H9 (cell line): Measurements from ENCODE around the gene LLGL2. TPM values are rescaled to one million over a fixed set of nuclear protein-coding genes. Genes with fewer than 3 reads are reported as not detected.

Experiments
- DNase-seq: peaks from one replicate; pipeline ENCODE4 v3.0.0-alpha.2; 2017
- H2AFZ ChIP-seq: one replicate; pipeline ENCODE4 v1.6.1; 2013; ENCODE audit warnings: mild to moderate bottlenecking, low read length, control low read depth, moderate library complexity
- H2AK5ac ChIP-seq: 2 replicates; pipeline ENCODE4 v1.6.1; 2013; ENCODE audit warnings: low read length, control low read depth, mixed read lengths; ENCODE audit not compliant: insufficient read length
- H2BK120ac ChIP-seq: one replicate; pipeline ENCODE4 v1.6.1; 2013; ENCODE audit warnings: low read depth, mild to moderate bottlenecking, low read length, control low read depth, inconsistent platforms; ENCODE audit not compliant: poor library complexity, severe bottlenecking
- H2BK12ac ChIP-seq: 2 replicates; pipeline ENCODE4 v1.6.1; 2013; ENCODE audit warnings: low read length, control low read depth, mixed read lengths, low read depth; ENCODE audit not compliant: insufficient read length
- H2BK15ac ChIP-seq: 2 replicates; pipeline ENCODE4 v1.6.1; 2013; ENCODE audit warnings: low read depth, low read length, control low read depth
- H2BK20ac ChIP-seq: one replicate; pipeline ENCODE4 v1.6.1; 2013; ENCODE audit warnings: low read depth, mild to moderate bottlenecking, low read length, control low read depth, inconsistent platforms; ENCODE audit not compliant: poor library complexity, severe bottlenecking
- H2BK5ac ChIP-seq: 2 replicates; pipeline ENCODE4 v1.6.1; 2013; ENCODE audit warnings: low read length, control low read depth, mixed read lengths; ENCODE audit not compliant: insufficient read length
- H3K14ac ChIP-seq: 2 replicates; pipeline ENCODE4 v1.6.1; 2013; ENCODE audit warnings: low read length, control low read depth; ENCODE audit not compliant: insufficient read depth
- H3K18ac ChIP-seq: 2 replicates; pipeline ENCODE4 v1.6.1; 2013; ENCODE audit warnings: low read depth, mild to moderate bottlenecking, mixed read lengths, low read length, control low read depth; ENCODE audit not compliant: insufficient read length
- H3K23ac ChIP-seq: 2 replicates; pipeline ENCODE4 v1.6.1; 2013; ENCODE audit warnings: low read length, control low read depth, mixed read lengths, low read depth; ENCODE audit not compliant: insufficient read length
- H3K23me2 ChIP-seq: 2 replicates; pipeline ENCODE4 v1.6.1; 2013; ENCODE audit warnings: low read depth, mild to moderate bottlenecking, mixed read lengths, low read length, control low read depth; ENCODE audit not compliant: insufficient read length, poor library complexity, severe bottlenecking
- H3K27ac ChIP-seq: 2 replicates; pipeline ENCODE4 v1.5.1; 2013; ENCODE audit warnings: low read length, control low read depth, mixed read lengths, low read depth; ENCODE audit not compliant: insufficient read length
- H3K27me3 ChIP-seq: 2 replicates; pipeline ENCODE4 v1.6.1; 2013; ENCODE audit warnings: low read length, control low read depth, inconsistent platforms; ENCODE audit not compliant: insufficient read depth
- H3K4ac ChIP-seq: 2 replicates; pipeline ENCODE4 v1.6.1; 2013; ENCODE audit warnings: low read depth, mild to moderate bottlenecking, control low read depth, inconsistent platforms, low read length, moderate library complexity
- H3K4me1 ChIP-seq: 2 replicates; pipeline ENCODE4 v1.6.1; 2013; ENCODE audit warnings: low read length, control low read depth, inconsistent platforms; ENCODE audit not compliant: insufficient read depth
- H3K4me2 ChIP-seq: 2 replicates; pipeline ENCODE4 v1.6.1; 2013; ENCODE audit warnings: low read length, control low read depth, mixed read lengths; ENCODE audit not compliant: insufficient read length, insufficient read depth
- H3K56ac ChIP-seq: 2 replicates; pipeline ENCODE4 v1.6.1; 2013; ENCODE audit warnings: low read depth, mild to moderate bottlenecking, mixed read lengths, low read length, control low read depth; ENCODE audit not compliant: insufficient read length
- H3K79me1 ChIP-seq: 2 replicates; pipeline ENCODE4 v1.6.1; 2013; ENCODE audit warnings: low read depth, mild to moderate bottlenecking, moderate library complexity, low read length, control low read depth, inconsistent platforms; ENCODE audit not compliant: insufficient read depth, poor library complexity, severe bottlenecking
- H3K79me2 ChIP-seq: 2 replicates; pipeline ENCODE4 v1.6.1; 2013; ENCODE audit warnings: low read length, control low read depth, inconsistent platforms; ENCODE audit not compliant: insufficient read depth
- H3K9ac ChIP-seq: 2 replicates; pipeline ENCODE4 v1.6.1; 2013; ENCODE audit warnings: low read length, control low read depth, mixed read lengths; ENCODE audit not compliant: insufficient read length; ENCODE audit errors: extremely low read depth
- H3K9me3 ChIP-seq: one replicate; pipeline ENCODE4 v1.6.1; 2013; ENCODE audit warnings: low read depth, low read length, inconsistent platforms; ENCODE audit not compliant: control insufficient read depth
- H3T11ph ChIP-seq: one replicate; pipeline ENCODE4 v1.6.1; 2013; ENCODE audit warnings: mild to moderate bottlenecking, low read length, control low read depth, inconsistent platforms
- H4K20me1 ChIP-seq: one replicate; pipeline ENCODE4 v1.6.1; 2013; ENCODE audit not compliant: control insufficient read depth, insufficient read length, insufficient read depth
- H4K5ac ChIP-seq: 2 replicates; pipeline ENCODE4 v1.6.1; 2013; ENCODE audit warnings: low read depth, mild to moderate bottlenecking, mixed read lengths, low read length, control low read depth; ENCODE audit not compliant: insufficient read length
- H4K8ac ChIP-seq: replicated peaks from 2 replicates; pipeline ENCODE4 v1.6.1; 2013; ENCODE audit warnings: low read length, control low read depth, mixed read lengths, low read depth; ENCODE audit not compliant: insufficient read length
- H4K91ac ChIP-seq: 2 replicates; pipeline ENCODE4 v1.6.1; 2013; ENCODE audit warnings: low read depth, mild to moderate bottlenecking, moderate library complexity, mixed read lengths, low read length, control low read depth; ENCODE audit not compliant: insufficient read length
- H3K27ac Mint-ChIP-seq, 3 experiments: 2 replicates in 2 of 3; 3 replicates in 1 of 3; pipeline ENCODE4 v1.8.0; 2020 to 2021; ENCODE audit warnings: mixed read lengths in 3 of 3, mild to moderate bottlenecking in 1 of 3, moderate library complexity in 1 of 3
- H3K27me3 Mint-ChIP-seq: 2 replicates; pipeline ENCODE4 v1.8.0; 2021; ENCODE audit warnings: low read depth, mild to moderate bottlenecking, moderate library complexity, mixed read lengths
- H3K36me3 Mint-ChIP-seq, 3 experiments: 2 replicates in 2 of 3; 3 replicates in 1 of 3; pipeline ENCODE4 v1.8.0; 2020 to 2021; ENCODE audit warnings: low read depth in 3 of 3, mixed read lengths in 3 of 3; ENCODE audit not compliant: insufficient read depth in 1 of 3
- H3K4me1 Mint-ChIP-seq, 2 experiments: 2 replicates each; pipeline ENCODE4 v1.8.0; 2020; ENCODE audit warnings: mixed read lengths in 2 of 2
- H3K4me3 Mint-ChIP-seq, 2 experiments: 2 replicates in 1 of 2; 3 replicates in 1 of 2; pipeline ENCODE4 v1.8.0; 2020 to 2021; ENCODE audit warnings: mild to moderate bottlenecking in 2 of 2, mixed read lengths in 2 of 2, moderate library complexity in 1 of 2
- H3K9me3 Mint-ChIP-seq, 2 experiments: 2 replicates in 1 of 2; 3 replicates in 1 of 2; pipeline ENCODE4 v1.8.0; 2020; ENCODE audit warnings: mild to moderate bottlenecking in 2 of 2, mixed read lengths in 2 of 2, moderate library complexity in 1 of 2
- WGBS: extraction: QIAGEN DNeasy Blood & Tissue Kit; methylation state at CpG from one replicate; pipeline ENCODE4 v1.1.7; 2013; ENCODE audit warnings: missing lambda C conversion rate, low lambda C conversion rate, mixed read lengths; ENCODE audit not compliant: insufficient read length; ENCODE audit errors: extremely low coverage; 5-methylcytosine and 5-hydroxymethylcytosine counted together
- total RNA-seq: library from RNA; stranded (reverse); gene quantifications from 2 replicates; pipeline ENCODE4 v1.2.1, GENCODE V29; 2021
- TF ChIP-seq, protein P1 (sequence below): fragments of 200-600 bp; sonication (generic); conservative IDR thresholded peaks from 3 replicates; pipeline ENCODE4 v1.8.0; 2021; ENCODE audit warnings: antibody characterized with exemption, mild to moderate bottlenecking

LLGL2 gene
- total RNA-seq, 1 experiment from 2014 or later, result 90.4 TPM

DNA sequence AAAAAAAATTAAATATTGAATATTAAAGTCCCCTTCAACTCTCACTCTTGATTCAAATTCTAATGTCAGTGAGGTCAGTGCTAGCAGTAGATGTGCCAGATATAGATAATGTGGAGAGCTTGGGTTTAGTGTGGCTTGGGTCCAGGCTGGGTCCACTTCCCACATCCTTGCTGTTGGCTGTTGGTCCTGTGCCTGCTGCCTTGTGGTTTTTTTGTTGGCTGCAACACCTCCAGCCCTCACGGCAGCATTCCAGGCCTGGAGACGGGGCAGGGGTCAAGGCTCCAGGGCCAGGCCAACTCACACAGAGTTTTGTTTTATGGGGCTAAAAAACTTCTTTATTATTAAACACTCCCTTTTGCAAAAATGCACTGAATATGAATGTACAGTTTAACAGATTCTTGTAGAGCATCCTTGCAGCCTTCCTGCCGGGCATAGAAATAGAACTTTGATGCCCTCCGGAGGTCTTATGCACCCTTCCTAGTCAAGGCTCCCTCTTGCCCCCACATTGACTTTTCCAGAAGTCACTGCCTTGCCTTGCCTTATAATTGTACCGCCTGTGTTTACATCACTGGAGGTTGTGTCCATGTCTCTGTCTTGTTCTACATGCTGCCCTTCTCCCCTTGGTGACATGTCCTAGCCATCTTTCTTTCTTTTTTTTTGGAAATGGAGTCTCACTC is 36.6 kb downstream of the LLGL2 start:
- H2BK20ac ChIP-seq, result no peak overlapping the region
- no peak overlapping the region for H3K18ac ChIP-seq
- H3K79me1 ChIP-seq, result no peaks in the 10 kb centered on the region
- H3K27me3 ChIP-seq, result no peaks in the 10 kb centered on the region
- H3K23ac ChIP-seq, result no peak overlapping the region
- no peaks in the 10 kb centered on the region for H3K9me3 Mint-ChIP-seq
- H3K27ac Mint-ChIP-seq, result no peak overlapping the region
- H4K20me1 ChIP-seq, result no peaks in the 10 kb centered on the region
- H3K27me3 Mint-ChIP-seq, result no peaks in the 10 kb centered on the region
- H3T11ph ChIP-seq, result no peak overlapping the region
- no peak overlapping the region for H3K4me3 Mint-ChIP-seq
- no peaks in the 10 kb centered on the region for H3K4me1 ChIP-seq
- no peak overlapping the region for H4K8ac ChIP-seq
- H2BK12ac ChIP-seq, result no peak overlapping the region
- TF ChIP-seq, protein P1, sequence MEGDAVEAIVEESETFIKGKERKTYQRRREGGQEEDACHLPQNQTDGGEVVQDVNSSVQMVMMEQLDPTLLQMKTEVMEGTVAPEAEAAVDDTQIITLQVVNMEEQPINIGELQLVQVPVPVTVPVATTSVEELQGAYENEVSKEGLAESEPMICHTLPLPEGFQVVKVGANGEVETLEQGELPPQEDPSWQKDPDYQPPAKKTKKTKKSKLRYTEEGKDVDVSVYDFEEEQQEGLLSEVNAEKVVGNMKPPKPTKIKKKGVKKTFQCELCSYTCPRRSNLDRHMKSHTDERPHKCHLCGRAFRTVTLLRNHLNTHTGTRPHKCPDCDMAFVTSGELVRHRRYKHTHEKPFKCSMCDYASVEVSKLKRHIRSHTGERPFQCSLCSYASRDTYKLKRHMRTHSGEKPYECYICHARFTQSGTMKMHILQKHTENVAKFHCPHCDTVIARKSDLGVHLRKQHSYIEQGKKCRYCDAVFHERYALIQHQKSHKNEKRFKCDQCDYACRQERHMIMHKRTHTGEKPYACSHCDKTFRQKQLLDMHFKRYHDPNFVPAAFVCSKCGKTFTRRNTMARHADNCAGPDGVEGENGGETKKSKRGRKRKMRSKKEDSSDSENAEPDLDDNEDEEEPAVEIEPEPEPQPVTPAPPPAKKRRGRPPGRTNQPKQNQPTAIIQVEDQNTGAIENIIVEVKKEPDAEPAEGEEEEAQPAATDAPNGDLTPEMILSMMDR, result no peak
- peaks cover 1 to 33% (median 16%) of the 10 kb centered on the region in 3 experiments; a peak in 6 of 7 replicates for H3K36me3 Mint-ChIP-seq
- H4K5ac ChIP-seq, result no peak overlapping the region
- H3K9ac ChIP-seq, result no peak overlapping the region
- H2BK15ac ChIP-seq, result no peak overlapping the region
- H3K4me2 ChIP-seq, result no peak overlapping the region
- WGBS, result no CpG with 5 or more reads among the region's 5 CpGs
- no peaks in the 10 kb centered on the region for H3K9me3 ChIP-seq
- no peak overlapping the region for H3K56ac ChIP-seq
- no peak overlapping the region for H2BK5ac ChIP-seq
- H3K79me2 ChIP-seq, result no peaks in the 10 kb centered on the region
- no peak overlapping the region for H3K14ac ChIP-seq
- H2AFZ ChIP-seq, result no peak overlapping the region
- H2BK120ac ChIP-seq, result no peak overlapping the region
- no peak overlapping the region for H3K27ac ChIP-seq
- no peaks in the 10 kb centered on the region; a peak in 1 of 4 replicates for H3K4me1 Mint-ChIP-seq
- no peak overlapping the region for H3K4ac ChIP-seq
- no peak overlapping the region for H4K91ac ChIP-seq
- H2AK5ac ChIP-seq, result no peak overlapping the region
- no peak for DNase-seq
- no peaks in the 10 kb centered on the region for H3K23me2 ChIP-seq
